Mesodermal cell (in vitro differentiated cells): ENCODE results near the gene IRF2.
A peak's percentile ranks its signal among the peaks of the same experiment; 100 is the strongest.

Experiments used
- H3K27ac ChIP-seq: 2 replicates; pipeline ENCODE4 v1.7.0; 2013; ENCODE audit warnings: mild to moderate bottlenecking, low read depth, low read length, moderate library complexity; ENCODE audit not compliant: severe bottlenecking
- H3K36me3 ChIP-seq: 2 replicates; pipeline ENCODE4 v1.7.1; 2013; ENCODE audit warnings: mild to moderate bottlenecking, low read length, moderate library complexity; ENCODE audit not compliant: control insufficient read depth, insufficient read depth
- H3K4me1 ChIP-seq: one replicate; pipeline ENCODE4 v1.7.1; 2013; ENCODE audit warnings: mild to moderate bottlenecking, low read length; ENCODE audit not compliant: insufficient read depth, control insufficient read depth, poor library complexity, severe bottlenecking
- H3K4me3 ChIP-seq: 2 replicates; pipeline ENCODE4 v1.7.0; 2013; ENCODE audit warnings: low read length, control low read depth, mild to moderate bottlenecking; ENCODE audit not compliant: insufficient read depth, poor library complexity, severe bottlenecking; ENCODE audit errors: extremely low read depth
- H3K9me3 ChIP-seq: 2 replicates; pipeline ENCODE4 v1.7.1; 2013; ENCODE audit warnings: mild to moderate bottlenecking, low read length, moderate library complexity; ENCODE audit not compliant: control insufficient read depth
- WGBS, 2 experiments: methylation state at CpG; one replicate each; pipeline ENCODE4 v1.1.5; 2013; ENCODE audit warnings: missing lambda C conversion rate in 2 of 2; ENCODE audit not compliant: insufficient coverage in 2 of 2; 5-methylcytosine and 5-hydroxymethylcytosine counted together

The IRF2 gene

GRCh38 chr4:184358521-184359232, 115.7 kb downstream of the IRF2 start:
- Histone ChIP-seq H3K27ac (no peak overlapping the region), H3K4me3 (no peak overlapping the region), H3K9me3 (no peaks in the 10 kb centered on the region), H3K36me3 (no peaks in the 10 kb centered on the region), H3K4me1 (peaks cover 4% of the 10 kb centered on the region)
- 85 to 100% methylated on average over 1 to 2 of the region's 5 CpGs for WGBS, 2 experiments

GRCh38 chr4:184357772-184358171, 116.6 kb downstream of the IRF2 start:
- H3K9me3 ChIP-seq: no peaks in the 10 kb centered on the region
- WGBS, 2 experiments: 86 to 92% methylated on average over 2 of the region's 4 CpGs

DNA sequence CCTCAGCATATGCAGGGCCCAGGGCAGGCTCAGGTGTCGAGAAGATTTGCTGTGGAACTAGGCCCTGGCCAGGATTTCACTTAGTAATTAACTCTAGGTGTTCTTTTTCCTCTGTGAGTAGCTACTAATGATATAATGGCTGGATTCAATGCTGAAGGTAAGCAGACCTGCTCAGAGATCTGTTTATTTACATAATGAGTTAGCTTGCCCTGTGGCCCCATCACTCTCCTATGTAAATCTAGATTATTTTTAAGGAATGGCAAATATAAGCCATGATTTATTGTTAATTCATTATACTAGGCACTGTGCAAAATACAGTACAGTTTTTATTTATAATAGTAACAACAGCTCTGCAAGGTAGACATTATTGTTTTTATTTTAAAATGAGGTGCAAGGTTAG, 117.2 kb downstream of the IRF2 start:
- no peaks in the 10 kb centered on the region for H3K36me3 ChIP-seq
- no peak overlapping the region for H3K27ac ChIP-seq
- H3K4me3 ChIP-seq: no peak overlapping the region
- H3K4me1 ChIP-seq: peaks cover 4% of the 10 kb centered on the region
- no peaks in the 10 kb centered on the region for H3K9me3 ChIP-seq
- 89% methylated on average over 1 of the region's 1 CpG; no CpG with 5 or more reads in 1 of the 2 experiments for WGBS, 2 experiments

More at GRCh38 chr4:184357772-184358171, 116.6 kb downstream of the IRF2 start:
- Histone ChIP-seq H3K4me1 (peaks cover 4% of the 10 kb centered on the region), H3K4me3 (no peak overlapping the region), H3K27ac (no peak overlapping the region), H3K36me3 (no peaks in the 10 kb centered on the region)

- WGBS, 2 experiments: 97 to 100% methylated on average over 3 to 6 of the region's 7 CpGs
- Histone ChIP-seq H3K27ac (no peak overlapping the region), H3K4me3 (no peak overlapping the region), H3K9me3 (no peaks in the 10 kb centered on the region), H3K4me1 (peaks cover 4% of the 10 kb centered on the region), H3K36me3 (no peaks in the 10 kb centered on the region)
These were observed 118.0 kb downstream of the IRF2 start for GRCh38 chr4:184356366-184356765.

DNA sequence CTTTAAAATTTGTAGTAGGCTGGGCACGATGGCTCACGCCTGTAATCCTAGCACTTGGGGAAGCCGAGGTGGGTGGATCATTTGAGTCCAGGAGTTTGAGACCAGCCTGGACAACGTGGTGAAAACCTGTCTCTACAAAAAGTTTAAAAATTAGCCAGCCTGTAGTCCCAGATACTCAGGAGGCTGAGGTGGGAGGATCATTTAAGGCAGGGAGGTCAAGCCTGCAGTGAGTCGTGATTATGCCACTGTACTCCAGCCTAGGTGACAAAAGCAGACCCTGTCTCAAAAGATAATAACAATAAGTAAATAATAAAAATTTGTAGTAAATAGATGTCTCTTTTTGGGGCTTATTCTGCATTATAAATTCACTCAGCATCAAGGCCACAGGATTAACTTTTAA, 118.5 kb downstream of the IRF2 start:
- no peak overlapping the region for H3K27ac ChIP-seq
- 91 to 95% methylated on average over 4 of the region's 5 CpGs for WGBS, 2 experiments

GRCh38 chr4:184355111-184355604, 119.2 kb downstream of the IRF2 start:
- WGBS, 2 experiments: 88 to 100% methylated on average over 1 of the region's 2 CpGs
- H3K36me3 ChIP-seq: no peaks in the 10 kb centered on the region
- no peaks in the 10 kb centered on the region for H3K9me3 ChIP-seq
- peaks cover 4% of the 10 kb centered on the region for H3K4me1 ChIP-seq
- peak overlapping the region; percentile 1 for H3K27ac ChIP-seq
- no peak overlapping the region for H3K4me3 ChIP-seq

More for the DNA sequence above, 118.5 kb downstream of the IRF2 start:
- Histone ChIP-seq H3K4me3 (no peak overlapping the region), H3K4me1 (peaks cover 4% of the 10 kb centered on the region), H3K36me3 (no peaks in the 10 kb centered on the region), H3K9me3 (no peaks in the 10 kb centered on the region)

GRCh38 chr4:184352891-184353290, 121.5 kb downstream of the IRF2 start:
- peaks cover 9% of the 10 kb centered on the region for H3K4me1 ChIP-seq
- no peak overlapping the region for H3K4me3 ChIP-seq
- WGBS, 2 experiments: 83 to 88% methylated on average over 1 to 3 of the region's 5 CpGs
- no peak overlapping the region for H3K27ac ChIP-seq
- H3K36me3 ChIP-seq: no peaks in the 10 kb centered on the region
- no peaks in the 10 kb centered on the region for H3K9me3 ChIP-seq

DNA sequence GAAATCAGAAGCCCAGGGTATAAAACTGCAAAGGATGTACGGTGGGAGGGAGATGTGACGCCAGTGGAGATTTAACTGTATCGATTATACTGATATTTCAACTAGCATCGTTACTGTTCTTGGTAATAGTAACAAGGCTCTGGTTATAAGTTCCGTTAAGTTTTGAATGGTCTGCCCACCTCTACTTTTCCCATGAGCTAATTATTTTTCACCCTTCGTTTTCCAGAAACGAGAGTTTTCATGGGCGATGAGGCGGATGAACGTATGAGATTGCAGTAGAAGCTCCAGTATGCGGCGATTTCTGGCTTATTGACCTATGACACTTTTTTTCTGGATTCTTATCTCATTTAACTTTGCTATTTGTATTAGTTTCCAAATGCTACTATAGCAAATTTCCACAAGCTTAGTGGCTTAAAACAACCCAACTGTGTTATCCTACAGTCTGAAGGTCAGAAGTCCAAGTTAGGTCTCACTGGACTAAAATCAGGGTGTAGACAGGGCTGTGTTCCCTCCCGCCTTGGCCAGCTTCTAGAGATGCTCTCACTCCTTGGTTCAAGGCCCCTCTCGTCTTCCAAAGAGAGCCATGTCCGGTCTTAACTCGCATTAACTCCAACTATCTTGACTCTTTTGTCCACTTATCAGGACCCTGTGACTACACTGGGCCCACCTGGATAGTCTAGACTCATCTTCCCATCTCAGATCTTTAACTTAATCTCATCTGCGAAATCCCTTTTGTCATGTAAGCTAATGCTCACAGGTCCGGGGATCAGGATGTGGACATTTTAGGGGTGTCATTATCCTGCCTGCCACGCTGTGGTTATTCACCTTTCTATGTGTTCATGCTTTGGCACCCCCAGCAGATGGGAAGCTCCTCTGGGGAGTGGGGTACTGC, 122.5 kb downstream of the IRF2 start:
- 94 to 99% methylated on average over 15 to 19 of the region's 19 CpGs for WGBS, 2 experiments
- H3K4me3 ChIP-seq: no peak overlapping the region

GRCh38 chr4:184350964-184351363, 123.4 kb downstream of the IRF2 start:
- no peak overlapping the region for H3K4me3 ChIP-seq
- 94 to 96% methylated on average over 4 of the region's 5 CpGs for WGBS, 2 experiments
- no peak overlapping the region for H3K27ac ChIP-seq
- peaks cover 14% of the 10 kb centered on the region for H3K4me1 ChIP-seq
- no peaks in the 10 kb centered on the region for H3K36me3 ChIP-seq
- H3K9me3 ChIP-seq: no peaks in the 10 kb centered on the region

More for the DNA sequence above, 122.5 kb downstream of the IRF2 start:
- H3K27ac ChIP-seq: no peak overlapping the region
- H3K36me3 ChIP-seq: no peaks in the 10 kb centered on the region
- H3K9me3 ChIP-seq: no peaks in the 10 kb centered on the region
- peaks cover 14% of the 10 kb centered on the region for H3K4me1 ChIP-seq

DNA sequence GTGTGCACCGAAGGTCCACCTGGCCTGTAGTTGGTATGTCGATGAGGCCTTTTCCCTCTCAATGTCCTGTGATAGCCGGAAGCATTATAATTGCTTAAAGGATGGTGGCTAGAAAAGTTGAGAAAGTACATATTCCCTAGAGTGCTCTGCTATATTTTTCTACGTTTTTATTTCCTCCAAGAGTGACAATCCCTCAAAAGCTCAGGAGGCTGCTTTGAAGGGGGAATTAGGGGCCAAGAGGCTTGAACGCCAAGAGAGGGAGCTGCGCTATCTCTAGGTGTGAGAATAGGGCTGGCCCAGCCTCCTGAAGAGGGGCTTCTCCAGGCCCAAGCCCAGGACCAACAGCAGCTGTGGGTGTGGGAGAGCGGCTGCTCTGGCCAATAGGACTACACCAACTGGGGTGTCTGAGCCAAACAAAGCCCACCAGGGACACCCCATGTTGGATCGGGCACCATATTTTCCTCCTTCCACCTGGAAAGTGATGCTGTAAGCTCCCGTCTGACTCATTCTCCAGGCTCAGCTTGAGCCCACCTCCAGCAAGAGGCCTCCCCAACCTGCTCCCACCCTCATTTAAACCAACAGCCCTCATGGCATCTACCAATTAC, 124.0 kb downstream of the IRF2 start:
- Histone ChIP-seq H3K4me3 (no peak overlapping the region), H3K36me3 (no peaks in the 10 kb centered on the region), H3K4me1 (peaks cover 14% of the 10 kb centered on the region), H3K27ac (no peak overlapping the region), H3K9me3 (no peaks in the 10 kb centered on the region)
- WGBS, 2 experiments: 89 to 94% methylated on average over 5 to 7 of the region's 9 CpGs
